ENCODE results near the gene PRAMEF10. TPM values are rescaled to one million over a fixed set of nuclear protein-coding genes. Genes with fewer than 3 reads are reported as not detected.
"Not testable (repeated sequence)": the region's sequence is repeated elsewhere in the genome, so short reads cannot be mapped to it uniquely, and the experiment has no call there.

PRAMEF10 gene, protein sequence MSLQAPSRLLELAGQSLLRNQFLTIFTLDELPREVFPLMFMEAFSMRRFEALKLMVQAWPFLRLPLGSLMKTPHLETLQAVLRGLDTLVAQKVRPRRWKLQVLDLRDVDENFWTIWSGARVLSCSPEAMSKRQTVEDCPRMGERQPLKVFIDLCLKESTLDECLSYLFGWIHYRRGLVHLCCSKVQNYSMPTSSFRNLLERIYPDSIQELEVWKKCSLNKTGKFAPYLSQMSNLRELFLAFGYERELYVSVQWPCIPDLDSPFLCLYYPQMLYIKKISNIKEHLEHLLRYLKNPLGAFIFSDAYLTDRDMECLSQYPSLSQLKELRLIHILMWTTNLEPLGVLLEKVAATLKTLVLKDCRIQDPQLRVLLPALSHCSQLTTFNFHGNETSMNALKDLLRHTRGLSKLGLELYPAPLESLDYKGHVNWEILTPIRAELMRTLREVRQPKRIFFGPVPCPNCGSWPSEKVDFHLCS
- not detected in 2 replicates for total RNA-seq

DNA sequence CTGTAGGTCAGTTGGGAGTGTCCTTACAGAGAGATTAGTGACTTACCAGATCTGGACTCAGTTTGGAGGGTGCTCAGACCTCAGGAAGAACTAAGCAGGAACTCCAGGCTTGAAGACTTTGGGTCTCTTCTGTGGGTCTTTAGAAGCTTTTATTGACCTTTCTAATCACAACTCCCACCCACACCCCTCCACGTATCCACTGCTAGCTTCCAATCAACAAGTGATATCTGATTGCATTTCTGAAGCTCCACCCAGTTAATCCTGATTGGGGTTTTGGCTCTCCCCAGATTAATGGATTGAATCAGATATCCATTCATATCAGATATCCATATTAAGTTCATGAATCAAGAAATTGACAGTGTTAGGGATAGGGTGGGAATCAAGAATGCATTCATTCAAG is at the start of gene PRAMEF10:
PRAMEF10 (minus strand) TSS at position 101 of the 400 bp plus-strand sequence. CDS start 2,423 bp downstream, outside the sequence.
- intact Hi-C loops (cut with micrococcal nuclease) = not testable (repeated sequence)

GRCh38 chr1:12947480-12947879 is 49.4 kb upstream of the PRAMEF10 start, which contains the start of gene PRAMEF6:
TSS of gene PRAMEF6 (minus strand) at chr1:12947580. CDS start at chr1:12942518, 5,062 bp downstream.
- intact Hi-C loops (cut with micrococcal nuclease) = not testable (repeated sequence)

DNA sequence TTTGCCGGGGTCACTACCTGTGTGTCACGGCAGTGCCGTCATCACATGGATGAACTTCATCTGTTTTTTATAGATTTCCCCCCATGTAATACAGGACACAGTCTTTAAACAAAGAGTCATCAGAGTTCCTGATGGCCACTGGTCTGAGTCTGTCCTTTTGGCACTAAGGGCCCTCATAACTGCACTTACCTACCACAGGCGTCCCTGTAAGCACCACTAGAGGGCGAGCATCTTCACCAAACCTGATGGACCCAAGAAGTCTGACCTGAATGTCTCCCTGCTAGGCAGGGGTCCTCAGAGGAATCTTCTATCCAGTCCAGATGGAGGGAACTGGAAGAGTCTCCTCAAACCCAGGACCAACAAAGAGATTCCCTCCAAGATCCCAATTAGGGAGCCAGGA is 26.3 kb upstream of the PRAMEF10 start:
- intact Hi-C loops (cut with micrococcal nuclease) = not testable (repeated sequence)

- intact Hi-C loops (cut with micrococcal nuclease) = not testable (repeated sequence)
These were observed 23.7 kb upstream of the PRAMEF10 start for GRCh38 chr1:12921749-12922148.

DNA sequence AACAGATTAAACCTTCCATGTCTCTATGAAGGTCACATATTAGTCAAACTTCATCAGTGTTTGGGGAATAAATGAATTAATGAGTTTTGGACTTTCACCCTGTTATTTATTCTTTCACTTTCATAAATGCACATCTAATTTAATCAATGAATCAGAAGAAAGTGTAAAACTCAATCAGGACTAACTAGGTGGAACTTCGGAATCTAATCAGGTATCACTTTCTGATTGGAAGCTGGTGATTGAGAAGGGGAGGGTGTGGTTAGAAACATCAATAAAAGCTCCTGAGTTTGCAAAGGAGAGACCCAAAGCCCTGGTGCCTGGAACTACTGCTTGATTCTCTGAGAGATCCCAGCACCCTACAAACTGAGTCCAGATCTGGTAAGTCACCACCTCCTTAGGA is 18.2 kb upstream of the PRAMEF10 start, which contains the start of gene PRAMEF7:
PRAMEF7 (plus strand) TSS at position 301 of the 400 bp plus-strand sequence. CDS start 1,083 bp downstream, outside the sequence.
- intact Hi-C loops (cut with micrococcal nuclease) = not testable (repeated sequence)

- intact Hi-C loops (cut with micrococcal nuclease) = not testable (repeated sequence)
These were observed 5.9 kb upstream of the PRAMEF10 start for GRCh38 chr1:12903793-12904572.

GRCh38 chr1:12899186-12899585 is 1.1 kb upstream of the PRAMEF10 start:
- intact Hi-C loops (cut with micrococcal nuclease) = not testable (repeated sequence)

- intact Hi-C loops (cut with micrococcal nuclease) = not testable (repeated sequence)
These were observed 12.0 kb downstream of the PRAMEF10 start, which contains the start of gene PRAMEF4 for GRCh38 chr1:12886101-12886500. TSS of gene PRAMEF4 (minus strand) at chr1:12886201. CDS start at chr1:12883394, 2,807 bp downstream.

DNA sequence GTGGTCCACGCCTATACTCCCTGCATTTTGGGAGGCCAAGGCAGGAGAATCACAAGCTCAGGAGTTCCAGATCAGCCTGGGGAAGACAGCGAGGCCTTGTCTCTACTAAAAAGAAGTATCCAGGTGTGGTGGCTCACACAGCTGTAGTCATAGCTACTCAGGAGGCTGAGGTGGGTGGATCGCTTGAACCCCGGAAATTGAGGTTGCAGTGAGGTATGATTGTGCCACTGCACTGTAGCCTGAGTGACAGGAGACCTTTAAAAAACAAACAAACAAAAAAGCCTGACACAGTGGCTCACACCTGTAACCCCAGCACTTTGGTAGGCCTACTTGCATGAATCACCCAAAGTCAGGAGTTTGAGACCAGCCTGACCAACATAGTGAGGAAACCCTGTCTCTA is 19.6 kb downstream of the PRAMEF10 start:
- intact Hi-C loops (cut with micrococcal nuclease) = not testable (repeated sequence)

- intact Hi-C loops (cut with micrococcal nuclease) = not testable (repeated sequence)
These were observed 34.8 kb downstream of the PRAMEF10 start for GRCh38 chr1:12863131-12863880.

- intact Hi-C loops (cut with micrococcal nuclease) = not testable (repeated sequence)
These were observed 41.3 kb downstream of the PRAMEF10 start, which contains the start of gene PRAMEF2 for GRCh38 chr1:12856786-12857185. TSS of gene PRAMEF2 (plus strand) at chr1:12857086. CDS start at chr1:12859010, 1,924 bp downstream.

- intact Hi-C loops (cut with micrococcal nuclease) = no loop called here
These were observed 46.3 kb downstream of the PRAMEF10 start for GRCh38 chr1:12851779-12852178.

- intact Hi-C loops (cut with micrococcal nuclease) = not testable (repeated sequence)
These were observed 49.5 kb downstream of the PRAMEF10 start, which contains the start of gene HNRNPCL1 for GRCh38 chr1:12848620-12849019. TSS of gene HNRNPCL1 (minus strand) at chr1:12848720. CDS start at chr1:12848289, 431 bp downstream.

Other genes with a start within 250 kb of the PRAMEF10 start
- gene AADACL3, start 182.2 kb downstream of the PRAMEF10 start, total RNA-seq = not detected in 2 replicates
- not detected in 2 replicates for gene CFAP107, start 152.1 kb downstream of the PRAMEF10 start, total RNA-seq
- not detected in 2 replicates for gene PRAMEF12, start 124.5 kb downstream of the PRAMEF10 start, total RNA-seq
- gene PRAMEF1, start 106.9 kb downstream of the PRAMEF10 start, total RNA-seq = not detected in 2 replicates
- not detected in 2 replicates for gene PRAMEF11, start 66.9 kb downstream of the PRAMEF10 start, total RNA-seq
- gene HNRNPCL1, start 49.5 kb downstream of the PRAMEF10 start, total RNA-seq = not detected in 2 replicates
- not detected in 2 replicates for gene PRAMEF2, start 41.2 kb downstream of the PRAMEF10 start, total RNA-seq
- gene PRAMEF4, start 12.1 kb downstream of the PRAMEF10 start, total RNA-seq = not detected in 2 replicates
- gene PRAMEF7, start 18.3 kb upstream of the PRAMEF10 start, total RNA-seq = not detected in 2 replicates
- gene PRAMEF6, start 49.3 kb upstream of the PRAMEF10 start, total RNA-seq = not detected in 2 replicates
- not detected in 2 replicates for gene PRAMEF27, start 158.3 kb upstream of the PRAMEF10 start, total RNA-seq
- gene HNRNPCL3, start 162.5 kb upstream of the PRAMEF10 start, total RNA-seq = not detected in 2 replicates
- not detected in 2 replicates for gene PRAMEF25, start 172.5 kb upstream of the PRAMEF10 start, total RNA-seq
- gene HNRNPCL2, start 218.6 kb upstream of the PRAMEF10 start, total RNA-seq = not detected in 2 replicates